ENCODE measurements around the gene C2CD5.

Gene C2CD5

DNA sequence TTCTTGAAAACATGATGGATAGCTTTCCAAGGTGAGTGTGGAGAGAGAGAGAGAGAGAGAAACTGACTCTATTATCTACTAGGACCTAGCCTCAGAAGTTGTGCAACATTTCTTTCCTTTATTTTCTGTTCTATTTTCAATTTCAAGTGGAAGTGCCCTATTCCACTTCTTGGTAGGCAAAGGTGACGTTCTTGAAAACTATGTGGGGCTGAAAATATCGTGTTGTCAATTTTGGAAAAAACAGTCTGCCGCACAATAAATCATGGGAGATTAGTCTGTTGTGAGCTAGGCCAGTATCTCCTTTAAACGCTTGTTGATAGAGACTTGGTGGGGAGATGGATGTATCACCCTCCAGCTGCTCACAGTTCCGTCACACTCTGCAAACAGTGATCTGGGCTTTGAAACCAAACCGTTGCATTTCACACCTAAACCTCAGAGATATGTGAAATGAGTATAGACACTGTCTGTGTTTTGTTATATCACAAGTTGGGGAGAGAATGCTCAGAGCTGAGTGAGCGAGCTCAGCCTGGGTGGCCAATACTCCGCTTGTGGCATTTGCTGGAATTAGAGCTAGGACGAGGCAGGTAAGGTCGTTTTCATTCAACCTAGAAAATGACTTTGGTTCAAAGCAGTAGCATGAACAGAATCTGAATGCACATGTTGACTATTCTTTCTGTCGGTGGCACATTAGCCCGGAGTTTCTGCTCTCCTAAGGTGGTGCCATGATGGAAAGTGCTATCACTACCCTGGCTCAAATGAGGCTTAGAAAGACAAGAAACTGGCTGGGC is 134.8 kb downstream of the C2CD5 start:
- DNase-seq, result no peak

DNA sequence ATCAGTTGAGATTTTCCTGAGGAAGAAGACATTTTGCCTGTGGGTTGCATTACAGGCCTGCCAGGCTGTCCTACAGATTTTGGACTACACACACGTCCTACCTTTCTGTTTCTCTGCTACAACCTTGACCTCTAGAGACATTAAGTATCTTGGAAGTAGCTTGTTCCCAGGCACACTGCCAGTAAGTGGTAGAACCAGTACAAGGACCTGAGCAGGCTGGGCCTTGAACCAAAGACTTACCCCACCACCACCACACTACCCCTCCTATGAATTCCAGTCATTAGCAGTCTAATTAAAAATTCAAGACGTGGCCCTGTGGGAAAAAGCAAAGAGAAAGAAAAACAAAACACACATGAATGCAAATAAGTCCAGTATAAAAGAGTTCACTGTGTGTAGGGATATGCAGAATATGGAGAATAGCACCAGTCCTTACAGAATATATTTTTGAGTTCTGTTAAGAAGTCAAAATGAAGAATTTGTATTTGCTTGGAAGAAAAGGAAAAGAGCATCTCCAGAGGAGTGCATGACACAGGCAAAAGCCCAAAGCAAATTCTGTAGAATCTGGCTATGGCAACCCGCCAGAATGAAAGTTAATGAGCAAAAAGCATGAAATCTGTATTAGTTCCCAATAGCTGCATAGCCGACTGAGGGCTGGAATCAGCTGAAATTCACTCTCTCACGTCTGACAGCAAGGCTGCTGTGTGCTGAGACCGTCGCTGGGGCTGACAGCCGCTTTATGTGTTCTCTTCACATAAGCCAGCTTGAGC is 135.5 kb downstream of the C2CD5 start:
- DNase-seq, result no peak

DNA sequence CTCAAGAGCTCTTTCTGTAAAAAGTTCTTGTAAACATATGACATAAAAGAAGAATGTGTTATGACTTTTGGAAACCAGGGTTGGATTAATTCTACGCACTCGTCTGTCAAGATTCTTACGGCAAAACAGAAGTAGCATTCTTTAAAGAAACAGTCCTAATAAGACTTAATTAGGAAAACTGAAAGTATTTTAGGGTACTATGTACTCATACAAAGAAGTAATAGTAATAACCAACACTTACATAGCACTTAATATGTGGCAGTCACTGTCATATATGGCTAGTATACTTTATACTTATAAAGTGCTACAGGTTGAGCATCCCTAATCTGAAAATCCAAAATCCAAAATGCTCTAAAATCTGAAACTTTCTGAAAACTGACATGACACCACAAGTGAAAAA is 136.9 kb downstream of the C2CD5 start:
- no peak for DNase-seq

DNA sequence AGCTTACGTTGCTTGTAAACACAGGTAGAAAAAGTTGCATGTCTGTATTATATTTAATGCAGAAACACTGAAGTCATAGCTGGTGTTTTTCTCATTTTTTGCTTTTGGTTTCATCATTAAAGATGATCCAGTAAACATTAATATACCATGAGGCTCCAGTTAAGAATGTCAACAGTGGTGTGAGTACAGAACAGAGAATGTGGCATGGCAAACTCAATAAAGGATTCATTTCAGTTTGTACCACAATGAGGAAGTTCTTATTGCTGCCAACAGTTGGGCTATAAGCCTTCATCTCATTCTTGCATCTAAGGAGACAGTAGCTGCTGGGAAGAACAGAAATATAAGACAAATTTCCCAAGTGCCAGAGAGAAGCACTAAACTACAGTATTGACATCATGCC is 137.7 kb downstream of the C2CD5 start:
- no peak for DNase-seq

DNA sequence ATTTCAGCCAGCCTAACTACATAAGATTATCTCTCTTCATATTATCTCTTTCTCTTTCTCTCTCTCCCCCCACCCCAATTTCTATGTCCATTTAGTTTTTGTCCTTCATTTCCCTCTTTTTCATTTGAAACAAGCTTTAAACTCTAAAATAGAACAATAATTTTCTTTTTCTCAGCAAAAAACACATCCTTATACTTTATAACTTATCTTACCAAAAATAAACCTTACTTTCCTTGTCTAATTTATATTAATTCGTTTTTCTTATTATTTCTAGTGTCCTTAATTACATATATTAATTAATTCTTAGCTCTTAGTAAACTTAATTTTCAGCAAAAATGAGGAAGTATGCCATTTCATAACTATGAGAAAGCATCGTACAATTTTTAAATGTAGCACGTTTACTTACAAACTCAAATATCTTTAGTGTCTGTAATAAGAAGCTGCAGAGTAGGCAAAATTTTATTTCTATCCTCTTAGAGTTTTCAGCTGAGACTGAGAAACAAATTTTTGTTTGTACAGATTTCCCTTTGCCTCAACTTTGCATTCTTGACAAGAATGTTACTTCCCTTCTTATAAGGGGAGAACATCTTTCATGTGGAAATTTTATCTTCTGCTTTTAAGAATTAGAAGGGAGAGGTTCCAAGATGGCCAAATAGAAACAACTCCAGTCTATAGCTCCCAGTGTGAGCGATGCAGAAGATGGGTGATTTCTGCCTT is 144.7 kb downstream of the C2CD5 start:
- DNase-seq, result no peak
